ENCODE results near the gene DEFB124. TPM values are rescaled to one million over a fixed set of nuclear protein-coding genes. Genes with fewer than 3 reads are reported as not detected.
"Not testable (repeated sequence)": the region's sequence is repeated elsewhere in the genome, so short reads cannot be mapped to it uniquely, and the experiment has no call there.

The DEFB124 gene
- total RNA-seq, 1 experiment from 2014 or later = not detected

- H3K79me1 ChIP-seq (ENCODE audit: insufficient read depth, low read depth, low read length, poor library complexity, severe bottlenecking) = no peaks in the 10 kb centered on the region
- H3K79me2 ChIP-seq (ENCODE audit: insufficient read depth, low read length) = no peaks in the 10 kb centered on the region
- no peak overlapping the region for H2AK5ac ChIP-seq (ENCODE audit: insufficient read length, low read length)
- H3K27ac Mint-ChIP-seq = no peak overlapping the region
- peaks cover 58 to 64% of the 10 kb centered on the region in 2 experiments for H3K9me3 Mint-ChIP-seq
- H3K9me3 ChIP-seq (ENCODE audit: control insufficient read depth, low read depth, low read length) = peaks cover 57% of the 10 kb centered on the region
- H3K27me3 ChIP-seq (ENCODE audit: insufficient read depth, low read length) = no peaks in the 10 kb centered on the region
- peaks cover 7 to 38% (median 21%) of the 10 kb centered on the region in 3 experiments; a peak in 6 of 7 replicates for H3K36me3 Mint-ChIP-seq (ENCODE audit: insufficient read depth in 1 of 3, low read depth in 3 of 3)
- peaks cover 13% of the 10 kb centered on the region for H3K27me3 Mint-ChIP-seq (ENCODE audit: low read depth)
- H3K56ac ChIP-seq (ENCODE audit: insufficient read length, low read depth, low read length) = no peak overlapping the region
- H4K20me1 ChIP-seq (ENCODE audit: control insufficient read depth, insufficient read depth, insufficient read length) = no peaks in the 10 kb centered on the region
- TF ChIP-seq, protein P1, sequence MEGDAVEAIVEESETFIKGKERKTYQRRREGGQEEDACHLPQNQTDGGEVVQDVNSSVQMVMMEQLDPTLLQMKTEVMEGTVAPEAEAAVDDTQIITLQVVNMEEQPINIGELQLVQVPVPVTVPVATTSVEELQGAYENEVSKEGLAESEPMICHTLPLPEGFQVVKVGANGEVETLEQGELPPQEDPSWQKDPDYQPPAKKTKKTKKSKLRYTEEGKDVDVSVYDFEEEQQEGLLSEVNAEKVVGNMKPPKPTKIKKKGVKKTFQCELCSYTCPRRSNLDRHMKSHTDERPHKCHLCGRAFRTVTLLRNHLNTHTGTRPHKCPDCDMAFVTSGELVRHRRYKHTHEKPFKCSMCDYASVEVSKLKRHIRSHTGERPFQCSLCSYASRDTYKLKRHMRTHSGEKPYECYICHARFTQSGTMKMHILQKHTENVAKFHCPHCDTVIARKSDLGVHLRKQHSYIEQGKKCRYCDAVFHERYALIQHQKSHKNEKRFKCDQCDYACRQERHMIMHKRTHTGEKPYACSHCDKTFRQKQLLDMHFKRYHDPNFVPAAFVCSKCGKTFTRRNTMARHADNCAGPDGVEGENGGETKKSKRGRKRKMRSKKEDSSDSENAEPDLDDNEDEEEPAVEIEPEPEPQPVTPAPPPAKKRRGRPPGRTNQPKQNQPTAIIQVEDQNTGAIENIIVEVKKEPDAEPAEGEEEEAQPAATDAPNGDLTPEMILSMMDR (conservative IDR thresholded peaks at IDR 0.05) = no peak
- no peak overlapping the region for H3K14ac ChIP-seq (ENCODE audit: insufficient read depth, low read length)
- no peak for DNase-seq
- H3K4me2 ChIP-seq (ENCODE audit: insufficient read depth, insufficient read length, low read length) = no peak overlapping the region
- no peak overlapping the region for H4K8ac ChIP-seq (replicated peaks; ENCODE audit: insufficient read length, low read depth, low read length)
- H3K4me3 Mint-ChIP-seq = no peak overlapping the region; a peak in 1 of 5 replicates
- no CpG with 5 or more reads among the region's 8 CpGs for WGBS (ENCODE audit: extremely low coverage, insufficient read length, low lambda C conversion rate)
- H4K5ac ChIP-seq (ENCODE audit: insufficient read length, low read depth, low read length) = no peak overlapping the region
- H2BK20ac ChIP-seq (ENCODE audit: low read depth, low read length, poor library complexity, severe bottlenecking) = no peak overlapping the region
- H2BK5ac ChIP-seq (ENCODE audit: insufficient read length, low read length) = no peak overlapping the region
- no peak overlapping the region for H3K23ac ChIP-seq (ENCODE audit: insufficient read length, low read depth, low read length)
- H2BK12ac ChIP-seq (ENCODE audit: insufficient read length, low read depth, low read length) = no peak overlapping the region
- H4K91ac ChIP-seq (ENCODE audit: insufficient read length, low read depth, low read length) = no peak overlapping the region
- no peak overlapping the region for H3K27ac ChIP-seq (ENCODE audit: insufficient read length, low read depth, low read length)
- H2BK15ac ChIP-seq (ENCODE audit: low read depth, low read length) = no peak overlapping the region
- no peak overlapping the region for H3K18ac ChIP-seq (ENCODE audit: insufficient read length, low read depth, low read length)
- no peak overlapping the region for H3K4ac ChIP-seq (ENCODE audit: low read depth, low read length)
- no peak overlapping the region for H3T11ph ChIP-seq (ENCODE audit: low read length)
- H3K9ac ChIP-seq (ENCODE audit: extremely low read depth, insufficient read length, low read length) = no peak overlapping the region
- no peak overlapping the region for H2AFZ ChIP-seq (ENCODE audit: low read length)
- H2BK120ac ChIP-seq (ENCODE audit: low read depth, low read length, poor library complexity, severe bottlenecking) = no peak overlapping the region
- no peaks in the 10 kb centered on the region for H3K4me1 Mint-ChIP-seq
- H3K4me1 ChIP-seq (ENCODE audit: insufficient read depth, low read length) = no peaks in the 10 kb centered on the region
- H3K23me2 ChIP-seq (ENCODE audit: insufficient read length, low read depth, low read length, poor library complexity, severe bottlenecking) = no peaks in the 10 kb centered on the region
Observed at GRCh38 chr20:31472395-31473330, 2.3 kb downstream of the DEFB124 start.

GRCh38 chr20:31470946-31471345 lies 4.0 kb downstream of the DEFB124 start:
- H2BK20ac ChIP-seq (ENCODE audit: low read depth, low read length, poor library complexity, severe bottlenecking); H4K91ac ChIP-seq (ENCODE audit: insufficient read length, low read depth, low read length); H3K23ac ChIP-seq (ENCODE audit: insufficient read length, low read depth, low read length); H2BK12ac ChIP-seq (ENCODE audit: insufficient read length, low read depth, low read length); H3K56ac ChIP-seq (ENCODE audit: insufficient read length, low read depth, low read length); H2AK5ac ChIP-seq (ENCODE audit: insufficient read length, low read length); H3K18ac ChIP-seq (ENCODE audit: insufficient read length, low read depth, low read length); H2BK120ac ChIP-seq (ENCODE audit: low read depth, low read length, poor library complexity, severe bottlenecking); H3K27me3 Mint-ChIP-seq (ENCODE audit: low read depth); H3T11ph ChIP-seq (ENCODE audit: low read length); H3K27ac ChIP-seq (ENCODE audit: insufficient read length, low read depth, low read length); H3K14ac ChIP-seq (ENCODE audit: insufficient read depth, low read length); H3K9ac ChIP-seq (ENCODE audit: extremely low read depth, insufficient read length, low read length); H4K8ac ChIP-seq (replicated peaks; ENCODE audit: insufficient read length, low read depth, low read length); H2BK5ac ChIP-seq (ENCODE audit: insufficient read length, low read length); H3K4ac ChIP-seq (ENCODE audit: low read depth, low read length); H3K4me1 Mint-ChIP-seq; H3K23me2 ChIP-seq (ENCODE audit: insufficient read length, low read depth, low read length, poor library complexity, severe bottlenecking); H2BK15ac ChIP-seq (ENCODE audit: low read depth, low read length); H3K79me1 ChIP-seq (ENCODE audit: insufficient read depth, low read depth, low read length, poor library complexity, severe bottlenecking); H3K27me3 ChIP-seq (ENCODE audit: insufficient read depth, low read length); H4K5ac ChIP-seq (ENCODE audit: insufficient read length, low read depth, low read length); H3K4me1 ChIP-seq (ENCODE audit: insufficient read depth, low read length); H3K4me2 ChIP-seq (ENCODE audit: insufficient read depth, insufficient read length, low read length); H4K20me1 ChIP-seq (ENCODE audit: control insufficient read depth, insufficient read depth, insufficient read length); DNase-seq; H3K79me2 ChIP-seq (ENCODE audit: insufficient read depth, low read length); H3K27ac Mint-ChIP-seq; H3K4me3 Mint-ChIP-seq; H2AFZ ChIP-seq (ENCODE audit: low read length): not testable (repeated sequence)
- H3K9me3 ChIP-seq (ENCODE audit: control insufficient read depth, low read depth, low read length) = peaks cover 53% of the 10 kb centered on the region
- peaks cover 54 to 63% of the 10 kb centered on the region in 2 experiments for H3K9me3 Mint-ChIP-seq
- no CpG with 5 or more reads among the region's 33 CpGs for WGBS (ENCODE audit: extremely low coverage, insufficient read length, low lambda C conversion rate)
- H3K36me3 Mint-ChIP-seq (ENCODE audit: insufficient read depth in 1 of 3, low read depth in 3 of 3) = peaks cover 7 to 28% (median 21%) of the 10 kb centered on the region in 3 experiments; a peak in 6 of 7 replicates
